LNCaP clone FGC (cell line): Measurements from ENCODE around the gene SPTA1.

ENCODE experiments used
- DNase-seq: peaks from one replicate; pipeline ENCODE4 v3.0.0-alpha.2; 2011; ENCODE audit warnings: low read depth
- H3K4me3 ChIP-seq: 2 replicates; pipeline ENCODE4 v1.5.1; 2011; ENCODE audit warnings: mild to moderate bottlenecking, low read depth, low read length, control low read depth
- CTCF ChIP-seq: IDR thresholded peaks from 2 replicates; pipeline ENCODE4 v1.5.1; 2012; ENCODE audit warnings: mild to moderate bottlenecking; ENCODE audit not compliant: control insufficient read depth, insufficient read depth; ENCODE audit errors: extremely low read depth

Gene SPTA1

GRCh38 chr1:158686111-158687009 lies at the start of gene SPTA1:
SPTA1 (minus strand) TSS chr1:158686715; CDS start chr1:158686517, 198 bp downstream.
- no peak for DNase-seq
- TF ChIP-seq CTCF: no peak
- H3K4me3 ChIP-seq: no peak within 1 kb of the TSS

- H3K4me3 ChIP-seq: no peak overlapping the region
- TF ChIP-seq CTCF: no peak
- DNase-seq: no peak
Measured at GRCh38 chr1:158735848-158736247, 49.3 kb upstream of the SPTA1 start.

DNA sequence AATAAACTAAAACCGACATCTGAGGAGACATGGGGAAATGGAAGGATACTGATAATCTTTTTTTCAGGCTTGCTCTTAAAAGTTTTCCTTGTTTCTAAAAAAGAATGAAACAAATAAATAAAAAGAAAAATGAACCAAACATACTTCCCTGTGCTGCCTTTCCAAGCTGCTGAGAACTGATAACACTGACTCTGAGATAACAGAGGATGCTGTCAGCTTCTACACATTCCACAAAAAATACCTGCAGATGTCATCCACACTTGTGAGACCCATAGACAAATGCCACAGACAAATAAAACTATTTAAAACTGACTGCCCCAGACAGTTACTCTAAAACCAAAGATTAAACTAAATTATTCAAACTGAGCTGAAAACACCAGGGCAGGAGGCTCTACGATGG lies 46.0 kb upstream of the SPTA1 start:
- no peak overlapping the region for H3K4me3 ChIP-seq
- no peak for TF ChIP-seq CTCF
- DNase-seq: no peak

DNA sequence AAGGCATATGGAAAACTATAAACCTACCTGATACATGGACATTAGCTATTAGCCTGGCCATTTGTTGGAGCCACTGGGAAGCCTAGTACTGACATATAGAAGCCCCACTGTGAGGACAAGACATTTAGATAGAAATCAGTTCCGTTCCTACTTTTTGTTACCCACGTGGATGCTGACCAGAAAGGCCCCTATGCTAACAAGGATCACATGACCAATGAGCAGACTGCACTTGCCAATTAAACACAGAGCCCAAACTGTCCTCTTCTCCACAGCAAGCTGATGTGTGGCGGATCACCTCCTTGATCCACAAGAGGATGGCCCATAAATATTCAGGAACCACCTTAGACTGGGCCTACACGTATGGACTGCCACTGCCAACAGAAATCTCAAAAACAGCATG lies 45.2 kb upstream of the SPTA1 start:
- no peak for DNase-seq
- no peak overlapping the region for H3K4me3 ChIP-seq

GRCh38 chr1:158730453-158730852 lies 43.9 kb upstream of the SPTA1 start:
- H3K4me3 ChIP-seq: no peak overlapping the region
- DNase-seq: no peak
- no peak for TF ChIP-seq CTCF

More for the DNA sequence above, 45.2 kb upstream of the SPTA1 start:
- TF ChIP-seq CTCF: no peak

GRCh38 chr1:158728510-158729225 lies 42.2 kb upstream of the SPTA1 start:
- no peak for TF ChIP-seq CTCF
- no peak overlapping the region for H3K4me3 ChIP-seq
- no peak for DNase-seq
